Peyer's patch (tissue), 4 donors: ENCODE results near the gene GPATCH1.

Experiments used
- POLR2A ChIP-seq, 2 donors: fragments of 450-650 bp; IDR thresholded peaks; one replicate each; pipeline ENCODE4 v1.5.1; 2017; ENCODE audit warnings: antibody characterized with exemption in 2 of 2, mild to moderate bottlenecking in 2 of 2, moderate library complexity in 2 of 2
- TF ChIP-seq, protein P1 (sequence below), 6 experiments: fragments of 450-650 bp in 4 of 6; fragments of 200-600 bp in 2 of 6; sonication (generic) in 1 of 6; IDR thresholded peaks; one replicate each; pipeline ENCODE4 v1.5.1; 2017 to 2019; ENCODE audit warnings: antibody characterized with exemption in 6 of 6, mild to moderate bottlenecking in 3 of 6, moderate library complexity in 1 of 6

GRCh38 chr19:33067121-33067520 is 13.9 kb upstream of the GPATCH1 start:
- TF ChIP-seq, protein P1, sequence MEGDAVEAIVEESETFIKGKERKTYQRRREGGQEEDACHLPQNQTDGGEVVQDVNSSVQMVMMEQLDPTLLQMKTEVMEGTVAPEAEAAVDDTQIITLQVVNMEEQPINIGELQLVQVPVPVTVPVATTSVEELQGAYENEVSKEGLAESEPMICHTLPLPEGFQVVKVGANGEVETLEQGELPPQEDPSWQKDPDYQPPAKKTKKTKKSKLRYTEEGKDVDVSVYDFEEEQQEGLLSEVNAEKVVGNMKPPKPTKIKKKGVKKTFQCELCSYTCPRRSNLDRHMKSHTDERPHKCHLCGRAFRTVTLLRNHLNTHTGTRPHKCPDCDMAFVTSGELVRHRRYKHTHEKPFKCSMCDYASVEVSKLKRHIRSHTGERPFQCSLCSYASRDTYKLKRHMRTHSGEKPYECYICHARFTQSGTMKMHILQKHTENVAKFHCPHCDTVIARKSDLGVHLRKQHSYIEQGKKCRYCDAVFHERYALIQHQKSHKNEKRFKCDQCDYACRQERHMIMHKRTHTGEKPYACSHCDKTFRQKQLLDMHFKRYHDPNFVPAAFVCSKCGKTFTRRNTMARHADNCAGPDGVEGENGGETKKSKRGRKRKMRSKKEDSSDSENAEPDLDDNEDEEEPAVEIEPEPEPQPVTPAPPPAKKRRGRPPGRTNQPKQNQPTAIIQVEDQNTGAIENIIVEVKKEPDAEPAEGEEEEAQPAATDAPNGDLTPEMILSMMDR (IDR thresholded peaks at IDR 0.05) = no peak
- TF ChIP-seq POLR2A (IDR thresholded peaks at IDR 0.05) = no peak
